Osteocyte (in vitro differentiated cells): ENCODE measurements around the gene DNM2. TPM values are rescaled to one million over a fixed set of nuclear protein-coding genes. Genes with fewer than 3 reads are reported as not detected.

Source experiments
- DNase-seq: peaks from one replicate; pipeline ENCODE4 v3.0.0; 2021; ENCODE audit warnings: mixed read lengths; ENCODE audit not compliant: unreplicated experiment; ENCODE audit errors: extremely low spot score
- H3K27ac Mint-ChIP-seq: one replicate; pipeline ENCODE4 v1.8.0; 2021; ENCODE audit warnings: mild to moderate bottlenecking, mixed read lengths; ENCODE audit not compliant: unreplicated experiment
- H3K27me3 Mint-ChIP-seq: one replicate; pipeline ENCODE4 v1.8.0; 2021; ENCODE audit warnings: mixed read lengths; ENCODE audit not compliant: unreplicated experiment
- H3K36me3 Mint-ChIP-seq: one replicate; pipeline ENCODE4 v1.8.0; 2021; ENCODE audit warnings: mixed read lengths; ENCODE audit not compliant: unreplicated experiment
- H3K4me1 Mint-ChIP-seq: one replicate; pipeline ENCODE4 v1.8.0; 2021; ENCODE audit warnings: mixed read lengths; ENCODE audit not compliant: unreplicated experiment
- H3K4me3 Mint-ChIP-seq: one replicate; pipeline ENCODE4 v1.8.0; 2021; ENCODE audit warnings: mild to moderate bottlenecking, moderate library complexity, mixed read lengths; ENCODE audit not compliant: unreplicated experiment
- H3K9me3 Mint-ChIP-seq: one replicate; pipeline ENCODE4 v1.8.0; 2021; ENCODE audit warnings: mixed read lengths; ENCODE audit not compliant: unreplicated experiment
- CTCF ChIP-seq: fragments of 200-600 bp; sonication (generic); IDR thresholded peaks from 2 replicates; pipeline ENCODE4 v1.5.0; 2021; ENCODE audit warnings: antibody characterized with exemption, mild to moderate bottlenecking, moderate library complexity
- total RNA-seq: library from RNA; stranded (reverse); gene quantifications from 2 replicates; pipeline ENCODE4 v1.2.1, GENCODE V29; 2021

Gene DNM2
- total RNA-seq, 1 donor from 2014 or later = 157 TPM

GRCh38 chr19:10686661-10687517 lies 31.0 kb upstream of the DNM2 start:
- Mint-ChIP-seq H3K27ac (no peak overlapping the region), H3K9me3 (no peaks in the 10 kb centered on the region)
- DNase-seq = no peak

GRCh38 chr19:10687518-10688288 lies 30.2 kb upstream of the DNM2 start:
- Mint-ChIP-seq H3K9me3 (no peaks in the 10 kb centered on the region), H3K36me3 (peaks cover 43% of the 10 kb centered on the region), H3K27me3 (no peaks in the 10 kb centered on the region), H3K27ac (no peak overlapping the region), H3K4me3 (no peak overlapping the region), H3K4me1 (no peaks in the 10 kb centered on the region)
- no peak for TF ChIP-seq CTCF
- DNase-seq = no peak

More at GRCh38 chr19:10686661-10687517, 31.0 kb upstream of the DNM2 start:
- no peak overlapping the region for H3K4me3 Mint-ChIP-seq
- H3K27me3 Mint-ChIP-seq = no peaks in the 10 kb centered on the region
- TF ChIP-seq CTCF = no peak
- peaks cover 40% of the 10 kb centered on the region for H3K36me3 Mint-ChIP-seq
- H3K4me1 Mint-ChIP-seq = no peaks in the 10 kb centered on the region

GRCh38 chr19:10688545-10689280 lies 29.2 kb upstream of the DNM2 start:
- Mint-ChIP-seq H3K4me1 (no peaks in the 10 kb centered on the region), H3K27me3 (no peaks in the 10 kb centered on the region), H3K36me3 (peaks cover 43% of the 10 kb centered on the region), H3K27ac (no peak overlapping the region), H3K9me3 (no peaks in the 10 kb centered on the region), H3K4me3 (no peak overlapping the region)
- no peak for DNase-seq
- no peak for TF ChIP-seq CTCF

GRCh38 chr19:10690341-10690781 lies 27.5 kb upstream of the DNM2 start:
- no peak overlapping the region for H3K27ac Mint-ChIP-seq
- H3K4me1 Mint-ChIP-seq = peaks cover 7% of the 10 kb centered on the region
- no peaks in the 10 kb centered on the region for H3K9me3 Mint-ChIP-seq
- no peaks in the 10 kb centered on the region for H3K27me3 Mint-ChIP-seq
- H3K36me3 Mint-ChIP-seq = peaks cover 33% of the 10 kb centered on the region
- no peak overlapping the region for H3K4me3 Mint-ChIP-seq
- no peak for DNase-seq
- no peak for TF ChIP-seq CTCF
